OCI-LY3 (cell line): ENCODE results near the gene SMIM14.
"Not testable (repeated sequence)": the region's sequence is repeated elsewhere in the genome, so short reads cannot be mapped to it uniquely, and the experiment has no call there.

ENCODE experiments used
- H2AFZ ChIP-seq: fragments of 200-600, 300-600 bp; shearing (Covaris generic); 2 replicates; pipeline ENCODE4 v1.6.0; 2014; ENCODE audit warnings: antibody characterized with exemption, low read depth, low read length
- H3K27ac ChIP-seq: fragments of 200-600, 300-600 bp; sonication (generic); 2 replicates; pipeline ENCODE4 v1.5.1; 2014; ENCODE audit warnings: mild to moderate bottlenecking, low read length, moderate library complexity, mixed read lengths
- H3K27me3 ChIP-seq: fragments of 200-600, 300-600 bp; sonication (generic); 2 replicates; pipeline ENCODE4 v1.6.1; 2014; ENCODE audit warnings: low read depth, low read length, mixed read lengths
- H3K36me3 ChIP-seq: fragments of 200-600, 300-600 bp; sonication (generic); replicated peaks from 2 replicates; pipeline ENCODE3; 2014; ENCODE audit warnings: low read depth, low read length, mixed read lengths
- H3K4me1 ChIP-seq: fragments of 300-600, 200-600 bp; sonication (generic); 2 replicates; pipeline ENCODE4 v1.6.1; 2014; ENCODE audit warnings: low read length, mixed read lengths
- H3K4me2 ChIP-seq: fragments of 200-600, 300-600 bp; sonication (generic); 2 replicates; pipeline ENCODE4 v1.6.1; 2014; ENCODE audit warnings: low read length, mixed read lengths
- H3K4me3 ChIP-seq: fragments of 300-600, 200-600 bp; sonication (generic); 2 replicates; pipeline ENCODE4 v1.5.1; 2014; ENCODE audit warnings: antibody characterized with exemption, mild to moderate bottlenecking, low read length, moderate library complexity
- H3K79me2 ChIP-seq: fragments of 300-600, 200-600 bp; shearing (Covaris generic); 2 replicates; pipeline ENCODE4 v1.6.1; 2014; ENCODE audit warnings: mild to moderate bottlenecking, low read length, mixed read lengths
- H3K9ac ChIP-seq: fragments of 300-600, 200-600 bp; shearing (Covaris generic); 2 replicates; pipeline ENCODE4 v1.6.0; 2014; ENCODE audit warnings: mild to moderate bottlenecking, low read length, moderate library complexity
- H3K9me3 ChIP-seq: fragments of 200-600, 300-600 bp; shearing (Covaris generic); 2 replicates; pipeline ENCODE4 v1.6.1; 2014; ENCODE audit warnings: low read length, mixed read lengths; ENCODE audit not compliant: insufficient read depth
- H4K20me1 ChIP-seq: fragments of 200-600, 300-600 bp; sonication (generic); 2 replicates; pipeline ENCODE4 v1.6.1; 2016; ENCODE audit warnings: low read length, mixed read lengths; ENCODE audit not compliant: insufficient read depth
- EZH2phosphoT487 ChIP-seq: fragments of 200-600 bp; shearing (Covaris generic); IDR thresholded peaks from 2 replicates; pipeline ENCODE4 v1.6.1; 2018; ENCODE audit warnings: antibody characterized with exemption, mixed run types, low read depth
- TF ChIP-seq, protein P1 (sequence below): fragments of 200-600, 300-600 bp; sonication (generic); IDR thresholded peaks from 2 replicates; pipeline ENCODE4 v1.5.1; 2014; ENCODE audit warnings: antibody characterized with exemption, low read length, low read depth

Gene SMIM14

DNA sequence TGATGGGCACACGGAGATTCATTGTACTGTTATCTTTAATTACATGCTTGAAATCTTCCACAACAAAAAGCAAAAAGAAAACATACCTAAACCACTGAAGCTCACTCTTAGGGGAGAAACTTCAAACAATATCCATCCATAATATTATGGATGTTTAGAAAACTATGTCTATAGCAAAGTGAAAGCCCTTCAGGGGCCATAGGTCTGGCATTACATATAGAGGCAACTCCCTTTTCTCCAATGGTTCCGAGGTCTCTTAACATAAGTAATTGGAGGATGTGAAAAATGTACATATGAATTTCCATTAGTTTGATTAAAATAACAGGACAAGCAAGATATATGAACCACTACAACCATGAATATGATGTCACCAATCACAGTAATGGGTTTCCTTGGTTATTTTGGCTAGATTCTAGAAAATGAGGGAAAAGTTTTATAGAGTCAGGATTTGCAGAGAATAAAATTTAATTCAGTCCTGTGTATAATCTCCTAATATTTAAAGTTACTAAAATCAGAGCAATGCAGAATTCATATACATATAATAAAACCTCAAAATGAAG lies 122.2 kb downstream of the SMIM14 start:
- no peaks in the 10 kb centered on the region for H3K79me2 ChIP-seq
- no peaks in the 10 kb centered on the region for H3K27me3 ChIP-seq
- no peak overlapping the region for H3K4me2 ChIP-seq
- TF ChIP-seq, protein P1, sequence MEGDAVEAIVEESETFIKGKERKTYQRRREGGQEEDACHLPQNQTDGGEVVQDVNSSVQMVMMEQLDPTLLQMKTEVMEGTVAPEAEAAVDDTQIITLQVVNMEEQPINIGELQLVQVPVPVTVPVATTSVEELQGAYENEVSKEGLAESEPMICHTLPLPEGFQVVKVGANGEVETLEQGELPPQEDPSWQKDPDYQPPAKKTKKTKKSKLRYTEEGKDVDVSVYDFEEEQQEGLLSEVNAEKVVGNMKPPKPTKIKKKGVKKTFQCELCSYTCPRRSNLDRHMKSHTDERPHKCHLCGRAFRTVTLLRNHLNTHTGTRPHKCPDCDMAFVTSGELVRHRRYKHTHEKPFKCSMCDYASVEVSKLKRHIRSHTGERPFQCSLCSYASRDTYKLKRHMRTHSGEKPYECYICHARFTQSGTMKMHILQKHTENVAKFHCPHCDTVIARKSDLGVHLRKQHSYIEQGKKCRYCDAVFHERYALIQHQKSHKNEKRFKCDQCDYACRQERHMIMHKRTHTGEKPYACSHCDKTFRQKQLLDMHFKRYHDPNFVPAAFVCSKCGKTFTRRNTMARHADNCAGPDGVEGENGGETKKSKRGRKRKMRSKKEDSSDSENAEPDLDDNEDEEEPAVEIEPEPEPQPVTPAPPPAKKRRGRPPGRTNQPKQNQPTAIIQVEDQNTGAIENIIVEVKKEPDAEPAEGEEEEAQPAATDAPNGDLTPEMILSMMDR: no peak
- TF ChIP-seq EZH2phosphoT487: no peak
- H3K4me1 ChIP-seq: no peaks in the 10 kb centered on the region
- no peaks in the 10 kb centered on the region for H4K20me1 ChIP-seq
- H3K9me3 ChIP-seq: no peaks in the 10 kb centered on the region
- H3K4me3 ChIP-seq: no peak overlapping the region
- no peak overlapping the region for H3K27ac ChIP-seq
- H2AFZ ChIP-seq: no peak overlapping the region
- no peak overlapping the region for H3K9ac ChIP-seq
- peaks cover 24% of the 10 kb centered on the region for H3K36me3 ChIP-seq

GRCh38 chr4:39515669-39516401 lies 122.8 kb downstream of the SMIM14 start:
- H3K27ac ChIP-seq, H3K9me3 ChIP-seq, H3K79me2 ChIP-seq, H3K4me2 ChIP-seq, H3K27me3 ChIP-seq, H3K4me3 ChIP-seq, H3K4me1 ChIP-seq, H3K9ac ChIP-seq, H4K20me1 ChIP-seq, H2AFZ ChIP-seq: not testable (repeated sequence)
- peaks cover 24% of the 10 kb centered on the region for H3K36me3 ChIP-seq

DNA sequence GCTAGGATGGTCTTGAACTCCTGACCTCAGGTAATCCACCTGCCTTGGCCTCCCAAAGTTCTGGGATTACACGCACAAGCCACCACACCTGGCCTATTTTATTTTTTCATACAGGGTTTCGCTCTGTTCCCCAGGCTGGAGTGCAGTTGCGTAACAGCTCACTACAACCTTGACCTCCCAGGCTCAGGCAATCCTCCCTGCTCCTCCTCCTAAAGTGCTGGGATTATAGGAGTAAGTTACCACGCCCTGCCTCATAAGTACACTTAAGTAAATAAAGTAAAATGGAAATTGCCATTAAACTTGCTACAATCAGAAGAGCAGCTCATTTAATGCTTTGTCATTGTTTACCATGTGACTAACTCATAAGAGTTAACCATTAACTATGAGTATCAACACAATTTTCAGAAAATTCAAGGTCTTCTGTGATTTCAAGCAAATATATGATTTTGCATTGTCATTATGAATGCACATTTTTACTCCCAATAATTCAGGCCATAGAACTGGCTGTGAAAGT lies 123.7 kb downstream of the SMIM14 start:
- H3K4me1 ChIP-seq: no peaks in the 10 kb centered on the region
- peaks cover 30% of the 10 kb centered on the region for H3K36me3 ChIP-seq
- H2AFZ ChIP-seq: no peak overlapping the region
- no peaks in the 10 kb centered on the region for H3K9me3 ChIP-seq
- no peak overlapping the region for H3K4me3 ChIP-seq
- H3K27me3 ChIP-seq: no peaks in the 10 kb centered on the region
- H4K20me1 ChIP-seq: no peaks in the 10 kb centered on the region
- no peak overlapping the region for H3K27ac ChIP-seq
- no peaks in the 10 kb centered on the region for H3K79me2 ChIP-seq
- no peak overlapping the region for H3K9ac ChIP-seq
- no peak overlapping the region for H3K4me2 ChIP-seq
- TF ChIP-seq, protein P1: no peak
- TF ChIP-seq EZH2phosphoT487: no peak

DNA sequence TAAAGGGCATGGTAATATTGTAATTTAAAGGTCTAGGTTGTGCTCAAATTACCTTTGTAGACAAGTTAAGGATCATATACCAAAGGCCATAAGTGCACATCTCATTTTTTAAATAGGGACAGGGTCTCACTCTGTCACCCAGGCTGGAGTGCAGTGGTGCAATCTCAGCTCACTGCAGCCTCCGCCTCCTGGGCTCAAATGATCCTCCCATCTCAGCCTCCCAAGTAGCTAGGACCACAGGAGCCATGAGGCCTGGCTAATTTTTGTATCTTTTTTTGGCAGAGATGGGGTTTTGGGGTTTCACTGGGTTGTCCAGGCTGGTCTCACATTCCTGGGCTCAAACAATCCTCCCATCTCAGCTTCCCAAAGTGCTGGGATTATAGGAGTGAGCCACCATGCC lies 124.4 kb downstream of the SMIM14 start:
- not testable (repeated sequence) for H3K9me3 ChIP-seq, H3K9ac ChIP-seq, H3K27me3 ChIP-seq, H3K79me2 ChIP-seq, H2AFZ ChIP-seq, H3K27ac ChIP-seq, H3K4me1 ChIP-seq, H4K20me1 ChIP-seq, H3K4me2 ChIP-seq, H3K4me3 ChIP-seq
- peaks cover 32% of the 10 kb centered on the region for H3K36me3 ChIP-seq

GRCh38 chr4:39510348-39510929 lies 128.2 kb downstream of the SMIM14 start:
- Histone ChIP-seq H3K36me3 (peaks cover 52% of the 10 kb centered on the region), H3K9ac (no peak overlapping the region), H3K4me1 (no peaks in the 10 kb centered on the region), H3K79me2 (no peaks in the 10 kb centered on the region), H3K27me3 (no peaks in the 10 kb centered on the region), H2AFZ (no peak overlapping the region), H4K20me1 (no peaks in the 10 kb centered on the region), H3K27ac (no peak overlapping the region), H3K4me2 (no peak overlapping the region), H3K4me3 (no peak overlapping the region), H3K9me3 (no peaks in the 10 kb centered on the region)
- TF ChIP-seq, protein P1: no peak
- TF ChIP-seq EZH2phosphoT487: no peak
